HEK293 (cell line): Measurements from ENCODE around the gene TALDO1.

Experiments used
- CTCF ChIA-PET: fragments of 350-600 bp; formaldehyde crosslinking; extraction: SDS; loops from one replicate; lab custom pipeline; 2021; ENCODE audit warnings: antibody characterized with exemption; lab: Yijun Ruan, JAX
- POLR2A ChIA-PET: fragments of 300-600 bp; formaldehyde crosslinking; extraction: SDS; loops from one replicate; lab custom pipeline; 2020; ENCODE audit warnings: antibody characterized with exemption, inconsistent platforms; lab: Yijun Ruan, JAX
- H3K27ac ChIP-seq: fragments of 200-500 bp; sonication (Bioruptor generic); 2 replicates; pipeline ENCODE4 v1.5.1; 2014; ENCODE audit warnings: low read depth, low read length, control low read depth, inconsistent platforms; ENCODE audit errors: extremely low read depth
- H3K36me3 ChIP-seq, 2 experiments: fragments of 200-500 bp in 1 of 2; sonication (Bioruptor generic) in 1 of 2; 1 replicate in 1 of 2; 2 replicates in 1 of 2; pipeline ENCODE4 v1.5.1; 2014 to 2017; ENCODE audit warnings: inconsistent platforms in 2 of 2, low read length in 2 of 2; ENCODE audit not compliant: control insufficient read depth in 2 of 2, insufficient read depth in 1 of 2
- H3K4me1 ChIP-seq: fragments of 200-500 bp; sonication (Bioruptor generic); 2 replicates; pipeline ENCODE4 v1.5.1; 2014; ENCODE audit warnings: mild to moderate bottlenecking, low read length, inconsistent platforms; ENCODE audit not compliant: control insufficient read depth, insufficient read depth
- H3K4me3 ChIP-seq: 2 replicates; pipeline ENCODE4 v1.5.1; 2011; ENCODE audit warnings: low read depth, mild to moderate bottlenecking, control low read depth, low read length, moderate library complexity
- H3K9me3 ChIP-seq: fragments of 200-500 bp; sonication (Bioruptor generic); 2 replicates; pipeline ENCODE4 v1.5.1; 2014; ENCODE audit warnings: low read depth, low read length, inconsistent platforms; ENCODE audit not compliant: control insufficient read depth, insufficient read depth
- GLIS1 ChIP-seq: fragments of 450-650 bp; formaldehyde crosslinking; IDR thresholded peaks from 2 replicates; pipeline ENCODE4 v1.5.1; 2016; ENCODE audit warnings: missing biosample characterization, missing genetic modification characterization
- GLIS2 ChIP-seq: fragments of 450-650 bp; formaldehyde crosslinking; IDR thresholded peaks from 2 replicates; pipeline ENCODE4 v1.5.1; 2016; ENCODE audit warnings: missing biosample characterization, missing genetic modification characterization
- MEIS1 ChIP-seq: sonication (generic); formaldehyde crosslinking; IDR thresholded peaks from 2 replicates; pipeline ENCODE4 v1.8.1; 2022; ENCODE audit warnings: missing genetic modification reagents, mild to moderate bottlenecking, borderline replicate concordance
- MZF1 ChIP-seq: fragments of 450-650 bp; formaldehyde crosslinking; IDR thresholded peaks from 2 replicates; pipeline ENCODE4 v1.5.1; 2017; ENCODE audit warnings: missing biosample characterization, missing genetic modification characterization, borderline replicate concordance
- WT1 ChIP-seq: fragments of 450-650 bp; formaldehyde crosslinking; IDR thresholded peaks from 2 replicates; pipeline ENCODE4 v1.5.1; 2016; ENCODE audit warnings: missing biosample characterization, missing genetic modification characterization
- ZBTB10 ChIP-seq: fragments of 450-650 bp; formaldehyde crosslinking; IDR thresholded peaks from 2 replicates; pipeline ENCODE4 v1.5.1; 2016; ENCODE audit warnings: missing biosample characterization, missing genetic modification characterization
- ZBTB17 ChIP-seq: fragments of 450-650 bp; formaldehyde crosslinking; IDR thresholded peaks from 2 replicates; pipeline ENCODE4 v1.5.1; 2016; ENCODE audit warnings: missing biosample characterization, missing genetic modification characterization
- ZBTB8A ChIP-seq: fragments of 450-650 bp; formaldehyde crosslinking; IDR thresholded peaks from 2 replicates; pipeline ENCODE4 v1.5.1; 2016; ENCODE audit warnings: missing biosample characterization, missing genetic modification characterization
- ZEB2 ChIP-seq: fragments of 450-650 bp; formaldehyde crosslinking; IDR thresholded peaks from 2 replicates; pipeline ENCODE4 v1.5.1; 2016; ENCODE audit warnings: missing biosample characterization, missing genetic modification characterization
- ZFHX2 ChIP-seq: fragments of 450-650 bp; formaldehyde crosslinking; conservative IDR thresholded peaks from 2 replicates; pipeline ENCODE4 v1.5.1; 2016; ENCODE audit warnings: missing biosample characterization, missing genetic modification characterization
- ZIC2 ChIP-seq: fragments of 450-650 bp; formaldehyde crosslinking; IDR thresholded peaks from 2 replicates; pipeline ENCODE4 v1.5.1; 2016; ENCODE audit warnings: missing biosample characterization, missing genetic modification characterization
- ZNF221 ChIP-seq: fragments of 450-650 bp; formaldehyde crosslinking; IDR thresholded peaks from 2 replicates; pipeline ENCODE4 v1.5.1; 2017; ENCODE audit warnings: missing biosample characterization, missing genetic modification characterization, borderline replicate concordance
- ZNF335 ChIP-seq: fragments of 450-650 bp; formaldehyde crosslinking; conservative IDR thresholded peaks from 2 replicates; pipeline ENCODE4 v1.5.1; 2016; ENCODE audit warnings: missing biosample characterization, missing genetic modification characterization
- ZNF48 ChIP-seq: fragments of 450-650 bp; formaldehyde crosslinking; IDR thresholded peaks from 2 replicates; pipeline ENCODE4 v1.5.1; 2016; ENCODE audit warnings: missing biosample characterization, missing genetic modification characterization
- ZSCAN5A ChIP-seq: fragments of 450-650 bp; formaldehyde crosslinking; IDR thresholded peaks from 2 replicates; pipeline ENCODE4 v1.5.1; 2016; ENCODE audit warnings: missing biosample characterization, missing genetic modification characterization
- TF ChIP-seq, protein P1 (sequence below): fragments of 450-650 bp; formaldehyde crosslinking; IDR thresholded peaks from 2 replicates; pipeline ENCODE4 v1.5.1; 2016; ENCODE audit warnings: missing biosample characterization, missing genetic modification characterization
- TF ChIP-seq, protein P2 (sequence below): fragments of 450-650 bp; formaldehyde crosslinking; IDR thresholded peaks from 2 replicates; pipeline ENCODE4 v1.5.1; 2017; ENCODE audit warnings: missing biosample characterization, missing genetic modification characterization
- TF ChIP-seq, protein P3 (sequence below): fragments of 450-650 bp; formaldehyde crosslinking; IDR thresholded peaks from 2 replicates; pipeline ENCODE4 v1.5.1; 2016; ENCODE audit warnings: missing biosample characterization, missing genetic modification characterization
- TF ChIP-seq, protein P4 (sequence below): fragments of 450-650 bp; formaldehyde crosslinking; IDR thresholded peaks from 2 replicates; pipeline ENCODE4 v1.5.1; 2017; ENCODE audit warnings: missing biosample characterization, mild to moderate bottlenecking, missing genetic modification characterization, moderate library complexity

The TALDO1 gene

DNA sequence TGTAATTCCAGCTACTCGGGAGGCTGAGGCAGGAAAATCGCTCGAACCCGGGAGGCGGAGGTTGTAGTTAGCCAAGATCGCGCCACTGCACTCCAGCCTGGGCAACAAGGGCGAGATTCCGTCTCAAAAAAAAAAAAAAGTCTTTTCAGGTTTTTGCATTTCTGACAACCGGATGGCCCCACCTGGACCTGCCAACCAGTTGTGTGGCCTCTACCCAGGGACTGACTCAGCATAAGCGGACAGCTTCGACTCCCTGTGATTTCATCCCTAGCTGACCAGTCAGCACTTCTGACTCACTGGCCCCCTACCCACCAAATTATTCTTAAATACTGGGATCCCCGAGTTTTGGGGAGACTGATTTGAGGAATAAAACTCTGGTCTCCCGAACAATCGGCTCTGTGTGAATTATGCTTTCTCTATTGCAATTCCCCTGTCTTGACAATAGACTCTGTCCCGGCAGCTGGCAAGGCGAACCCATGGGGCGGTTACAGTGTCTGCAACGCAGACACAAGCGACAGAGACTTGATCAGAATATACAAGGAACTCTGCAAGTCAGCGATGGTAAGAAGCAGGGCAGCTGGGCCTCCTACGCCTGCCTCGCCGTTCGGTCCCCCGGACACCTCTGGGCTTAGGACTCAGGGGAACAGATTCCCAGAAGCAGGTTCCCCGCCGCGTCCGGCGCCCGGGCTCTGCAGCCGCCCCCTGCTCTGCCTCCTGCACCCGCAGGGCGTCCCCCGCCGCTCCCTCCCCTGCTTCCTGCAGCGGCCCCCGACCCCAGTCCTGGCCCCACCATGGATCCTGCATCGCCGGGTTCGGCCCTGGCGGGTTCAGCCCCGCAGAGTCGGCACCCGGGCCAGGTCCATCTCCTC lies 741 bp upstream of the TALDO1 start:
- Histone ChIP-seq H3K9me3 (no peaks in the 10 kb centered on the region), H3K27ac (peak overlapping the region; percentile 43; the same call in 1 of the 2 replicates), H3K36me3 (peaks cover 0 to 8% of the 10 kb centered on the region in 2 experiments; a peak in 2 of 3 replicates), H3K4me1 (no peaks in the 10 kb centered on the region), H3K4me3 (peak overlapping the region; percentile 97)
- POLR2A ChIA-PET, result interaction anchor here (0.7 to 1.9 kb wide), 12 partner anchors 11 to 539 kb away, joined by 3 to 12 read pairs (median 4); partner anchors contain the start of genes BET1L, CEND1, HRAS and PHRF1
- CTCF ChIA-PET, result interaction anchor here (0.7 to 1.4 kb wide), 5 partner anchors 20 to 101 kb away, joined by 3 to 5 read pairs (median 3); no protein-coding TSS in a partner anchor
- no peak for TF ChIP-seq MZF1 (tag by site-specific recombination)
- peak; percentile 38; the same call in 1 of the 2 replicates for TF ChIP-seq GLIS1 (tag by site-specific recombination)
- TF ChIP-seq ZIC2 (tag by site-specific recombination), result peak; percentile 96
- peak; percentile 58; the same call in 1 of the 2 replicates for TF ChIP-seq ZBTB17
- TF ChIP-seq ZFHX2, result peak; percentile 51
- TF ChIP-seq, protein P1, sequence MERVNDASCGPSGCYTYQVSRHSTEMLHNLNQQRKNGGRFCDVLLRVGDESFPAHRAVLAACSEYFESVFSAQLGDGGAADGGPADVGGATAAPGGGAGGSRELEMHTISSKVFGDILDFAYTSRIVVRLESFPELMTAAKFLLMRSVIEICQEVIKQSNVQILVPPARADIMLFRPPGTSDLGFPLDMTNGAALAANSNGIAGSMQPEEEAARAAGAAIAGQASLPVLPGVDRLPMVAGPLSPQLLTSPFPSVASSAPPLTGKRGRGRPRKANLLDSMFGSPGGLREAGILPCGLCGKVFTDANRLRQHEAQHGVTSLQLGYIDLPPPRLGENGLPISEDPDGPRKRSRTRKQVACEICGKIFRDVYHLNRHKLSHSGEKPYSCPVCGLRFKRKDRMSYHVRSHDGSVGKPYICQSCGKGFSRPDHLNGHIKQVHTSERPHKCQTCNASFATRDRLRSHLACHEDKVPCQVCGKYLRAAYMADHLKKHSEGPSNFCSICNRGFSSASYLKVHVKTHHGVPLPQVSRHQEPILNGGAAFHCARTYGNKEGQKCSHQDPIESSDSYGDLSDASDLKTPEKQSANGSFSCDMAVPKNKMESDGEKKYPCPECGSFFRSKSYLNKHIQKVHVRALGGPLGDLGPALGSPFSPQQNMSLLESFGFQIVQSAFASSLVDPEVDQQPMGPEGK (tag by site-specific recombination), result peak; percentile 80
- 0 out of 2 replicates have a peak, but pooled peaks have one; percentile 3 for TF ChIP-seq ZEB2 (tag by site-specific recombination)
- no peak for TF ChIP-seq ZBTB10
- TF ChIP-seq ZNF48 (tag by site-specific recombination), result no peak
- peak; percentile 75 for TF ChIP-seq GLIS2 (tag by site-specific recombination)
- TF ChIP-seq, protein P2, sequence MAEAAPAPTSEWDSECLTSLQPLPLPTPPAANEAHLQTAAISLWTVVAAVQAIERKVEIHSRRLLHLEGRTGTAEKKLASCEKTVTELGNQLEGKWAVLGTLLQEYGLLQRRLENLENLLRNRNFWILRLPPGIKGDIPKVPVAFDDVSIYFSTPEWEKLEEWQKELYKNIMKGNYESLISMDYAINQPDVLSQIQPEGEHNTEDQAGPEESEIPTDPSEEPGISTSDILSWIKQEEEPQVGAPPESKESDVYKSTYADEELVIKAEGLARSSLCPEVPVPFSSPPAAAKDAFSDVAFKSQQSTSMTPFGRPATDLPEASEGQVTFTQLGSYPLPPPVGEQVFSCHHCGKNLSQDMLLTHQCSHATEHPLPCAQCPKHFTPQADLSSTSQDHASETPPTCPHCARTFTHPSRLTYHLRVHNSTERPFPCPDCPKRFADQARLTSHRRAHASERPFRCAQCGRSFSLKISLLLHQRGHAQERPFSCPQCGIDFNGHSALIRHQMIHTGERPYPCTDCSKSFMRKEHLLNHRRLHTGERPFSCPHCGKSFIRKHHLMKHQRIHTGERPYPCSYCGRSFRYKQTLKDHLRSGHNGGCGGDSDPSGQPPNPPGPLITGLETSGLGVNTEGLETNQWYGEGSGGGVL (tag by site-specific recombination), result peak; percentile 64
- TF ChIP-seq ZSCAN5A (tag by site-specific recombination), result no peak
- TF ChIP-seq ZNF335 (tag by site-specific recombination), result peak; percentile 79

- POLR2A ChIA-PET, result interaction anchor here (0.5 to 1.9 kb wide), 10 partner anchors 16 to 172 kb away, joined by 3 to 12 read pairs (median 4); partner anchors contain the start of genes CEND1 and PHRF1
- CTCF ChIA-PET, result interaction anchor here (0.5 to 1.4 kb wide), 5 partner anchors 10 to 146 kb away, joined by 3 to 6 read pairs (median 4); no protein-coding TSS in a partner anchor
- no peaks in the 10 kb centered on the region for H3K4me1 ChIP-seq
- no peak for TF ChIP-seq ZNF221
- no peak for TF ChIP-seq MEIS1 (CRISPR knock-in tag)
- TF ChIP-seq, protein P3, sequence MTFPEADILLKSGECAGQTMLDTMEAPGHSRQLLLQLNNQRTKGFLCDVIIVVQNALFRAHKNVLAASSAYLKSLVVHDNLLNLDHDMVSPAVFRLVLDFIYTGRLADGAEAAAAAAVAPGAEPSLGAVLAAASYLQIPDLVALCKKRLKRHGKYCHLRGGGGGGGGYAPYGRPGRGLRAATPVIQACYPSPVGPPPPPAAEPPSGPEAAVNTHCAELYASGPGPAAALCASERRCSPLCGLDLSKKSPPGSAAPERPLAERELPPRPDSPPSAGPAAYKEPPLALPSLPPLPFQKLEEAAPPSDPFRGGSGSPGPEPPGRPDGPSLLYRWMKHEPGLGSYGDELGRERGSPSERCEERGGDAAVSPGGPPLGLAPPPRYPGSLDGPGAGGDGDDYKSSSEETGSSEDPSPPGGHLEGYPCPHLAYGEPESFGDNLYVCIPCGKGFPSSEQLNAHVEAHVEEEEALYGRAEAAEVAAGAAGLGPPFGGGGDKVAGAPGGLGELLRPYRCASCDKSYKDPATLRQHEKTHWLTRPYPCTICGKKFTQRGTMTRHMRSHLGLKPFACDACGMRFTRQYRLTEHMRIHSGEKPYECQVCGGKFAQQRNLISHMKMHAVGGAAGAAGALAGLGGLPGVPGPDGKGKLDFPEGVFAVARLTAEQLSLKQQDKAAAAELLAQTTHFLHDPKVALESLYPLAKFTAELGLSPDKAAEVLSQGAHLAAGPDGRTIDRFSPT, result 0 out of 2 replicates have a peak, but pooled peaks have one; percentile 37
- TF ChIP-seq, protein P4, sequence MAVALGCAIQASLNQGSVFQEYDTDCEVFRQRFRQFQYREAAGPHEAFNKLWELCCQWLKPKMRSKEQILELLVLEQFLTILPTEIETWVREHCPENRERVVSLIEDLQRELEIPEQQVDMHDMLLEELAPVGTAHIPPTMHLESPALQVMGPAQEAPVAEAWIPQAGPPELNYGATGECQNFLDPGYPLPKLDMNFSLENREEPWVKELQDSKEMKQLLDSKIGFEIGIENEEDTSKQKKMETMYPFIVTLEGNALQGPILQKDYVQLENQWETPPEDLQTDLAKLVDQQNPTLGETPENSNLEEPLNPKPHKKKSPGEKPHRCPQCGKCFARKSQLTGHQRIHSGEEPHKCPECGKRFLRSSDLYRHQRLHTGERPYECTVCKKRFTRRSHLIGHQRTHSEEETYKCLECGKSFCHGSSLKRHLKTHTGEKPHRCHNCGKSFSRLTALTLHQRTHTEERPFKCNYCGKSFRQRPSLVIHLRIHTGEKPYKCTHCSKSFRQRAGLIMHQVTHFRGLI, result 0 out of 2 replicates have a peak, but pooled peaks have one; percentile 18
- TF ChIP-seq ZBTB8A (tag by site-specific recombination), result peak; percentile 50; the same call in 1 of the 2 replicates
- no peak for TF ChIP-seq WT1
- TF ChIP-seq ZIC2 (tag by site-specific recombination), result peak; percentile 64
Measured at GRCh38 chr11:748007-748359, 719 bp downstream of the TALDO1 start.

More at GRCh38 chr11:748007-748359, 719 bp downstream of the TALDO1 start:
- Histone ChIP-seq H3K9me3 (no peaks in the 10 kb centered on the region), H3K4me3 (peak overlapping the region; percentile 97), H3K36me3 (peaks cover 0 to 14% of the 10 kb centered on the region in 2 experiments; a peak in 2 of 3 replicates), H3K27ac (peak overlapping the region; percentile 74; the same call in 1 of the 2 replicates)
